Tibial artery (tissue), 4 donors: Measurements from ENCODE around the gene NISCH.

Source experiments
- DNase-seq, 2 donors: peaks; one replicate each; pipeline ENCODE4 v3.0.0-alpha.2; 2019
- H3K27ac ChIP-seq, 2 donors: fragments of 200-600 bp; sonication (generic) in 1 of 2; 1 replicate in 1 of 2; 2 replicates in 1 of 2; pipeline ENCODE4 v1.5.1; 2018 to 2019; ENCODE audit warnings: mild to moderate bottlenecking in 1 of 2
- H3K27me3 ChIP-seq, 2 donors: fragments of 200-600 bp; sonication (generic) in 1 of 2; one replicate each; pipeline versions ENCODE4 v1.5.1 to v1.6.0; 2016 to 2019
- H3K36me3 ChIP-seq, 3 donors: fragments of 200-600 bp; sonication (generic) in 2 of 3; one replicate each; pipeline ENCODE4 v1.5.1; 2016 to 2019; ENCODE audit warnings: mild to moderate bottlenecking in 2 of 3
- H3K4me1 ChIP-seq, 4 donors: fragments of 200-600 bp; sonication (generic) in 2 of 4; 1 replicate in 3 of 4; 2 replicates in 1 of 4; pipeline ENCODE4 v1.5.1; 2016 to 2019
- H3K4me3 ChIP-seq, 2 donors: fragments of 200-600 bp; sonication (generic) in 1 of 2; 1 replicate in 1 of 2; 2 replicates in 1 of 2; pipeline ENCODE4 v1.5.1; 2018 to 2019; ENCODE audit warnings: mild to moderate bottlenecking in 2 of 2
- H3K9me3 ChIP-seq, 3 donors: fragments of 200-600 bp; sonication (generic) in 1 of 3; one replicate each; pipeline ENCODE4 v1.5.1; 2016 to 2019
- intact Hi-C: fragments of 100-400 bp; cut with DNase I; formaldehyde crosslinking; loops from one replicate; pipeline ENCODE4 v1.15.0; 2023; ENCODE audit warnings: low total_unique reads
- TF ChIP-seq, protein P1 (sequence below), 2 experiments: fragments of 200-600 bp in 1 of 2; fragments of 450-650 bp in 1 of 2; IDR thresholded peaks; one replicate each; pipeline ENCODE4 v1.5.1; 2017 to 2019; ENCODE audit warnings: antibody characterized with exemption in 2 of 2, mild to moderate bottlenecking in 1 of 2, moderate library complexity in 1 of 2

Gene NISCH

DNA sequence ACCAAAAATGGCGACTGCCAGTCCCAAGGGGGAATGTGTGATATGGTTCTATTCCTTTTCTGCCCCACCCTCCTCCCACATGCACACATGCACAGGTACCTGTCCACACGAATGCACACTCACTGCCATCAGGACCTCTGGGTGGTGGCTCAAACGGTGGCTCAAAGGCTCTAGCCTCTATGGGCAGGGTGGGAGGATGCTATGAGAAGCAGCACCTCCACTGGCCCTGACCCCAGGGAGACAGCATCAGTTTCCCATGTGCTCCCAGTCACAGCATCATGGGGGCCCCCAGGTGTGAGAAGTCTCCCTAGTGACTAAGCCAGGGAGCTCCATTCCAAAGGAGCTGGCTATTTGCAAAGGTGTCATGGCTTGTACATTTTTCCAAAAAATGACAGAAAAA lies 26.4 kb upstream of the NISCH start:
- TF ChIP-seq, protein P1, sequence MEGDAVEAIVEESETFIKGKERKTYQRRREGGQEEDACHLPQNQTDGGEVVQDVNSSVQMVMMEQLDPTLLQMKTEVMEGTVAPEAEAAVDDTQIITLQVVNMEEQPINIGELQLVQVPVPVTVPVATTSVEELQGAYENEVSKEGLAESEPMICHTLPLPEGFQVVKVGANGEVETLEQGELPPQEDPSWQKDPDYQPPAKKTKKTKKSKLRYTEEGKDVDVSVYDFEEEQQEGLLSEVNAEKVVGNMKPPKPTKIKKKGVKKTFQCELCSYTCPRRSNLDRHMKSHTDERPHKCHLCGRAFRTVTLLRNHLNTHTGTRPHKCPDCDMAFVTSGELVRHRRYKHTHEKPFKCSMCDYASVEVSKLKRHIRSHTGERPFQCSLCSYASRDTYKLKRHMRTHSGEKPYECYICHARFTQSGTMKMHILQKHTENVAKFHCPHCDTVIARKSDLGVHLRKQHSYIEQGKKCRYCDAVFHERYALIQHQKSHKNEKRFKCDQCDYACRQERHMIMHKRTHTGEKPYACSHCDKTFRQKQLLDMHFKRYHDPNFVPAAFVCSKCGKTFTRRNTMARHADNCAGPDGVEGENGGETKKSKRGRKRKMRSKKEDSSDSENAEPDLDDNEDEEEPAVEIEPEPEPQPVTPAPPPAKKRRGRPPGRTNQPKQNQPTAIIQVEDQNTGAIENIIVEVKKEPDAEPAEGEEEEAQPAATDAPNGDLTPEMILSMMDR (IDR thresholded peaks at IDR 0.05) = no peak
- intact Hi-C loops = loop anchor here (2.0 kb wide), 1 partner anchor 18 kb away; no protein-coding TSS in a partner anchor
- peak in 1 of 2 donors; percentile 51 for DNase-seq
- H3K27me3 ChIP-seq = no peaks in the 10 kb centered on the region
- H3K27ac ChIP-seq = no peak overlapping the region
- H3K9me3 ChIP-seq = no peaks in the 10 kb centered on the region
- peaks cover 0 to 14% (median 0%) of the 10 kb centered on the region in 4 donors for H3K4me1 ChIP-seq
- no peak overlapping the region for H3K4me3 ChIP-seq
- H3K36me3 ChIP-seq = no peaks in the 10 kb centered on the region

GRCh38 chr3:52429779-52430415 lies 25.5 kb upstream of the NISCH start:
- peak in 1 of 2 donors; percentile 48 for DNase-seq
- H3K4me1 ChIP-seq = peaks cover 0 to 14% (median 0%) of the 10 kb centered on the region in 4 donors
- H3K27ac ChIP-seq = no peak overlapping the region

GRCh38 chr3:52430416-52430810 lies 25.0 kb upstream of the NISCH start:
- TF ChIP-seq, protein P1 (IDR thresholded peaks at IDR 0.05) = no peak
- Histone ChIP-seq H3K36me3 (no peaks in the 10 kb centered on the region), H3K27me3 (no peaks in the 10 kb centered on the region), H3K4me1 (peaks cover 0 to 16% (median 0%) of the 10 kb centered on the region in 4 donors), H3K4me3 (no peak overlapping the region), H3K9me3 (no peaks in the 10 kb centered on the region), H3K27ac (no peak overlapping the region)
- peak in 1 of 2 donors; percentile 24 for DNase-seq
- intact Hi-C loops = no loop called here

More at GRCh38 chr3:52429779-52430415, 25.5 kb upstream of the NISCH start:
- TF ChIP-seq, protein P1 (IDR thresholded peaks at IDR 0.05) = no peak
- H3K36me3 ChIP-seq = no peaks in the 10 kb centered on the region
- no peak overlapping the region for H3K4me3 ChIP-seq
- H3K27me3 ChIP-seq = no peaks in the 10 kb centered on the region
- H3K9me3 ChIP-seq = no peaks in the 10 kb centered on the region
- intact Hi-C loops = loop anchor here (2.0 kb wide), 1 partner anchor 17 kb away; no protein-coding TSS in a partner anchor

DNA sequence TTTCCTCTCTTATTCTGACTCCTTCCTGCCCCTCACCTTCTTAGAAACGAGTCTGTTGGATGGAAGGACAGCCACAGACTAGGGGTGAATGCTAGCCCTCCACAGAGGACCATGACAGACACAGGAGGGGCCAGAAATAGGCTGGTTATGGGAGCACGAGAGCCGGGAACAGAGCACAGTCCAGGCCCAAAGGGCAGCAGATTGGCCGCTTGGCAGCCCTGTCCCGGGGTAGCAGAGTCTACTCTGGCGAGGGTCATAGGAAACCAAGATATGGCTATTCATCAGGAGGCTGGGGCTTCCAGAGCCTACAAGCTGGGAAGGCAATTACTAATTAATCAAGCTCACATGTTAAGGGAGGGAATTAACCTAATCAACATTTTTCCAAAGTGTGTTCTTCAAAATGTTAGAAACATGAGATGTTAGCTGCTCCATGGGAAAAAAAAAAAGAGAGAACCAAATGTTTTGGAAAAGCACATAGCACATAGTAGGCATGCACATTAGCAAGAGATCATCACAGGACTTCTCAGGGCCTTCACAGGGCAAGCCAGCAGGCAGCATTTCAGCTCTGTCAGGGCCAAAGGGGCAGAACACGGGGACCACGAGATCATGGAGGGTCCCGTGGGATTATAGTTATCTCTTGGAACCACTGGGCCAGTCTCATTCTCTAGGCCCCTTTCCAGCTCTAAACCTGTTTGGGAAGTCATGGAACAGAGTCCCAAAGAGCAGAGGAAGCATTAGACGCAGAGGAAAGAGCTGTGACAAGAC lies 23.8 kb upstream of the NISCH start:
- no peak overlapping the region for H3K27ac ChIP-seq
- TF ChIP-seq, protein P1 (IDR thresholded peaks at IDR 0.05) = no peak
- DNase-seq = peak in 1 of 2 donors; percentile 12
- peaks cover 0 to 18% (median 0%) of the 10 kb centered on the region in 4 donors for H3K4me1 ChIP-seq
- H3K27me3 ChIP-seq = no peaks in the 10 kb centered on the region
- no peak overlapping the region for H3K4me3 ChIP-seq
- H3K36me3 ChIP-seq = no peaks in the 10 kb centered on the region
- intact Hi-C loops = no loop called here
- no peaks in the 10 kb centered on the region for H3K9me3 ChIP-seq

- Histone ChIP-seq H3K36me3 (no peaks in the 10 kb centered on the region), H3K9me3 (no peaks in the 10 kb centered on the region), H3K4me3 (no peak overlapping the region), H3K4me1 (peaks cover 0 to 18% (median 0%) of the 10 kb centered on the region in 4 donors), H3K27ac (no peak overlapping the region), H3K27me3 (no peaks in the 10 kb centered on the region)
- DNase-seq = peak in 1 of 2 donors; percentile 24
- TF ChIP-seq, protein P1 (IDR thresholded peaks at IDR 0.05) = no peak
- intact Hi-C loops = no loop called here
Observed at GRCh38 chr3:52432225-52432624, 23.2 kb upstream of the NISCH start.
